Bronchial epithelial cell (primary cell): Measurements from ENCODE around the gene TAF4B. TPM values are rescaled to one million over a fixed set of nuclear protein-coding genes. Genes with fewer than 3 reads are reported as not detected.
A peak's percentile ranks its signal among the peaks of the same experiment; 100 is the strongest.

ENCODE experiments used
- DNase-seq: peaks from one replicate; pipeline ENCODE4 v3.0.0-alpha.2; 2010; ENCODE audit warnings: low read depth
- FAIRE-seq: peaks from 2 replicates; lab custom pipeline; 2011; peaks lifted over from hg19 to GRCh38; lab: Jason Lieb, UNC
- H3K27me3 ChIP-seq: 2 replicates; pipeline ENCODE4 v1.5.1; 2011; ENCODE audit warnings: low read length; ENCODE audit not compliant: control insufficient read depth, insufficient read depth
- H3K36me3 ChIP-seq: 2 replicates; pipeline ENCODE4 v1.5.1; 2011; ENCODE audit warnings: low read length; ENCODE audit not compliant: control insufficient read depth, insufficient read depth
- H3K4me3 ChIP-seq: 2 replicates; pipeline ENCODE4 v1.5.1; 2011; ENCODE audit warnings: mild to moderate bottlenecking, low read depth, low read length, control low read depth
- total RNA-seq: library from RNA; depleted of rRNA; stranded (reverse); fragments of >200 nt; gene quantifications from 2 replicates; pipeline ENCODE4 v1.2.1, GENCODE V29; 2014
- TF ChIP-seq, protein P1 (sequence below): IDR thresholded peaks from 2 replicates; pipeline ENCODE4 v1.5.1; 2011; ENCODE audit warnings: mild to moderate bottlenecking, moderate library complexity, low read length, control low read depth, inconsistent platforms; ENCODE audit not compliant: insufficient read depth, severe bottlenecking

Gene TAF4B
- total RNA-seq, 1 donor from 2014 or later: 6.6 TPM

- FAIRE-seq (no peak), DNase-seq (peak; percentile 22)
- TF ChIP-seq, protein P1, sequence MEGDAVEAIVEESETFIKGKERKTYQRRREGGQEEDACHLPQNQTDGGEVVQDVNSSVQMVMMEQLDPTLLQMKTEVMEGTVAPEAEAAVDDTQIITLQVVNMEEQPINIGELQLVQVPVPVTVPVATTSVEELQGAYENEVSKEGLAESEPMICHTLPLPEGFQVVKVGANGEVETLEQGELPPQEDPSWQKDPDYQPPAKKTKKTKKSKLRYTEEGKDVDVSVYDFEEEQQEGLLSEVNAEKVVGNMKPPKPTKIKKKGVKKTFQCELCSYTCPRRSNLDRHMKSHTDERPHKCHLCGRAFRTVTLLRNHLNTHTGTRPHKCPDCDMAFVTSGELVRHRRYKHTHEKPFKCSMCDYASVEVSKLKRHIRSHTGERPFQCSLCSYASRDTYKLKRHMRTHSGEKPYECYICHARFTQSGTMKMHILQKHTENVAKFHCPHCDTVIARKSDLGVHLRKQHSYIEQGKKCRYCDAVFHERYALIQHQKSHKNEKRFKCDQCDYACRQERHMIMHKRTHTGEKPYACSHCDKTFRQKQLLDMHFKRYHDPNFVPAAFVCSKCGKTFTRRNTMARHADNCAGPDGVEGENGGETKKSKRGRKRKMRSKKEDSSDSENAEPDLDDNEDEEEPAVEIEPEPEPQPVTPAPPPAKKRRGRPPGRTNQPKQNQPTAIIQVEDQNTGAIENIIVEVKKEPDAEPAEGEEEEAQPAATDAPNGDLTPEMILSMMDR: no peak
Observed at GRCh38 chr18:26386002-26386401, 159.8 kb downstream of the TAF4B start.

GRCh38 chr18:26386441-26386840, 160.2 kb downstream of the TAF4B start:
- no peak for FAIRE-seq
- Histone ChIP-seq H3K27me3 (no peaks in the 10 kb centered on the region), H3K4me3 (no peak overlapping the region), H3K36me3 (no peaks in the 10 kb centered on the region)
- TF ChIP-seq, protein P1: no peak
- no peak for DNase-seq

More at GRCh38 chr18:26386002-26386401, 159.8 kb downstream of the TAF4B start:
- Histone ChIP-seq H3K27me3 (no peaks in the 10 kb centered on the region), H3K4me3 (no peak overlapping the region), H3K36me3 (no peaks in the 10 kb centered on the region)

GRCh38 chr18:26394047-26394654, 167.9 kb downstream of the TAF4B start:
- H3K4me3 ChIP-seq: no peak overlapping the region
- H3K27me3 ChIP-seq: no peaks in the 10 kb centered on the region
- DNase-seq: no peak
- TF ChIP-seq, protein P1: no peak
- FAIRE-seq: no peak
- H3K36me3 ChIP-seq: no peaks in the 10 kb centered on the region

DNA sequence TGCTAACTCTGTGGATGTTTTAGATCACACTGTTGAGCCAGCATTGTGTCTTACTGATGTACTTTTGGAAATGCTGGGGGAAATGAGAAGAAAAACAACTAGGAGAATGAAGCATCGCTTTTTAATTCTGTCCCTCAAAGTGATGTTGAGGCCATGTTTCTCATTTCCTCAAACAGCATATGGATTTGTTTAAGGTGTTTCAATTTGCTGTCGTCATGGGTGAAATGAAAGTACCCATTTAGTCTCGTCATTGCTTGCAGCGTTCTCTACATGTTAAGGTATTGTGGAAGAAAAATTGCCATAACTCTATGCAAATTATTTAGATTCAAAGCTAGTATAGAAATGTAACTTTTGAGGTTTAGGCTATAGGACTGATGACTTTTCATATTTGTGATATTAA, 170.8 kb downstream of the TAF4B start:
- Histone ChIP-seq H3K27me3 (no peaks in the 10 kb centered on the region), H3K4me3 (no peak overlapping the region), H3K36me3 (no peaks in the 10 kb centered on the region)
- DNase-seq (no peak), FAIRE-seq (no peak)
- TF ChIP-seq, protein P1: no peak

DNA sequence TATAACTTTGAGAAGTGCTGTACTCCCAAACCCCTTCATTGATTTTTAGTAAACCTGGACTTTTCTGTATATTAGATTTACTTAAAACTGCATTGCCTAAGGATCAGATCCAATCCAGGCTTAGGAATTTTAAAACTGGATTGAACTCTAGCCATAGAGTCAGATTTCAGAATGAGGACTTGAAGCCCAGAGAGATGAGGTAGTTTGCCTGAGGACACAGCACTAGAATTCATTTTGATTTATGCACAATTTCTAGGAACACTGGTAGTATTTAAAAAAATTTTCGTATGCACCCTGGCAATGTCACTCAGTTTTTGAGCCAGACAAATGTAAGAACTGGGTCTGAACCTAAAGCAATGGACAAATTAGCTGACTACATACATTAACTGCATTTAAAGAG, 177.2 kb downstream of the TAF4B start:
- TF ChIP-seq, protein P1: no peak
- H3K36me3 ChIP-seq: no peaks in the 10 kb centered on the region
- H3K4me3 ChIP-seq: no peak overlapping the region
- FAIRE-seq (no peak), DNase-seq (no peak)
- no peaks in the 10 kb centered on the region for H3K27me3 ChIP-seq
